ENCODE results near the gene MOK.

The MOK gene

DNA sequence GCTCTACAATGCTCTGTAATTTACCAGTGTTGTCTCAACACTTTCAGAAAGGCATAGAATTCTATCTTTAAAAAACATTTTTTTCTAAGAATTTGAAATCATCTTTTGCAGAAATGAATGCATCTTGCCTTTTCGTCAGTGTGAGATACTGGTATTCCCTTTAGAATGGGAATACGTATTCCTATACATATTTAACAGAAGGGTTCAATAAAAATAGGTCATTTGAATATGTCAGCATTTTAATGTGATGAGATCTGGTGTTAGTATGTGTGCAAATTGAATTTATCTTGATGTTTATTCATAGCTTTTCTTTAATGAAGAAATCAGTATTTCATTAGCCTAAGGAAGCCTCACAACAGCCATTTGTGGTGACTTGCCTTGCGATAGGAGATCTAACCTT lies 121.1 kb downstream of the MOK start:
- TF ChIP-seq, protein P1, sequence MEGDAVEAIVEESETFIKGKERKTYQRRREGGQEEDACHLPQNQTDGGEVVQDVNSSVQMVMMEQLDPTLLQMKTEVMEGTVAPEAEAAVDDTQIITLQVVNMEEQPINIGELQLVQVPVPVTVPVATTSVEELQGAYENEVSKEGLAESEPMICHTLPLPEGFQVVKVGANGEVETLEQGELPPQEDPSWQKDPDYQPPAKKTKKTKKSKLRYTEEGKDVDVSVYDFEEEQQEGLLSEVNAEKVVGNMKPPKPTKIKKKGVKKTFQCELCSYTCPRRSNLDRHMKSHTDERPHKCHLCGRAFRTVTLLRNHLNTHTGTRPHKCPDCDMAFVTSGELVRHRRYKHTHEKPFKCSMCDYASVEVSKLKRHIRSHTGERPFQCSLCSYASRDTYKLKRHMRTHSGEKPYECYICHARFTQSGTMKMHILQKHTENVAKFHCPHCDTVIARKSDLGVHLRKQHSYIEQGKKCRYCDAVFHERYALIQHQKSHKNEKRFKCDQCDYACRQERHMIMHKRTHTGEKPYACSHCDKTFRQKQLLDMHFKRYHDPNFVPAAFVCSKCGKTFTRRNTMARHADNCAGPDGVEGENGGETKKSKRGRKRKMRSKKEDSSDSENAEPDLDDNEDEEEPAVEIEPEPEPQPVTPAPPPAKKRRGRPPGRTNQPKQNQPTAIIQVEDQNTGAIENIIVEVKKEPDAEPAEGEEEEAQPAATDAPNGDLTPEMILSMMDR (IDR thresholded peaks at IDR 0.05; ENCODE audit: insufficient read depth, low read length, poor library complexity, severe bottlenecking): no peak
- no peak for TF ChIP-seq EZH2phosphoT487 (conservative IDR thresholded peaks at IDR 0.05; ENCODE audit: low read length)
- 0 out of 2 replicates have a peak, but pooled peaks cover 3% of the 10 kb centered on the region for H4K20me1 ChIP-seq (ENCODE audit: low read depth, low read length)
- H3F3A ChIP-seq (ENCODE audit: insufficient read depth): peaks cover 7% of the 10 kb centered on the region; the same call in 1 of the 2 replicates

DNA sequence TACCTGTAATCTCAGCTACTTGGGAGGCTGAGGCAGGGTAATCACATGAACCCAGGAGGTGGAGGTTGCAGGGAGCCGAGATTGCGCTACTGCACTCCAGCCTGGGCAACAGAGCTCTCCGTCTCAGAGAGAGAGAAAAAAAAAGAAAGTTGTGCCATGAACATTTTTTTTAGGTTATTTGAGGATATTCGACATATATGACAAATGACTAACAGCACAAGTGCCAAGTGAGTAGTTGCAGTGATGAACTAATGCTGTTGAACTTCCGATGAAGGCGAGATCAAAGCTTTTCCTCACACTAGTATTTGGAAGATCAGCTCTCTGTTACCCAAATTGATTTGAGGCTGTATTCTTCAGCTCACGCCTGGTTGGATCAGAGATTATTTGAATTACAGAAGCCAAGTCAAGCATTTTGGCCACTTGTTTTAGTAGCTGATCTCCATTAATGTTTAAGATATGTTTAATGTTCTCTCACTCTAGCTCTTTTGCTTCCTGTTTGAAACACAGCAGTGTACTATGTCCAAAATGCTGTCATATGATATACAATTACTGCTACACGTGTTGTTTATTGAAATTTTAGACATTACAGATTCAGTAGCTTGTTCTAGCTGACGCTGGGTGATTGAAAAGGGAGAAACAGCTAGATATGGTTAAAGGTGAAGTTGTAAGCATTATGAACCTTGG lies 121.9 kb downstream of the MOK start:
- H3K36me3 ChIP-seq (ENCODE audit: low read length): no peaks in the 10 kb centered on the region
- TF ChIP-seq, protein P1 (IDR thresholded peaks at IDR 0.05; ENCODE audit: insufficient read depth, low read length, poor library complexity, severe bottlenecking): no peak
- TF ChIP-seq EZH2phosphoT487 (conservative IDR thresholded peaks at IDR 0.05; ENCODE audit: low read length): no peak
- no peaks in the 10 kb centered on the region for H3K9me2 ChIP-seq (replicated peaks; ENCODE audit: insufficient read depth, low read length)
- no peak overlapping the region for H3K4me3 ChIP-seq (ENCODE audit: insufficient read depth, low read length, poor library complexity, severe bottlenecking)
- H3F3A ChIP-seq (ENCODE audit: insufficient read depth): peaks cover 7% of the 10 kb centered on the region; the same call in 1 of the 2 replicates
- no peaks in the 10 kb centered on the region for H3K27me3 ChIP-seq (ENCODE audit: low read length)
- H3K27ac ChIP-seq (ENCODE audit: low read depth, low read length): no peak overlapping the region
- peaks cover 88% of the 10 kb centered on the region for H3K79me2 ChIP-seq (ENCODE audit: insufficient read depth, low read length)
- H4K20me1 ChIP-seq (ENCODE audit: low read depth, low read length): 0 out of 2 replicates have a peak, but pooled peaks cover 3% of the 10 kb centered on the region
- no peaks in the 10 kb centered on the region for H3K9me3 ChIP-seq (ENCODE audit: insufficient read depth, low read length)
- H3K9ac ChIP-seq (ENCODE audit: low read length): no peak overlapping the region
- H3K4me2 ChIP-seq (ENCODE audit: low read depth, low read length, poor library complexity, severe bottlenecking): no peak overlapping the region
- no peak overlapping the region for H2AFZ ChIP-seq (ENCODE audit: low read depth, low read length, severe bottlenecking)

More for the DNA sequence above, 121.1 kb downstream of the MOK start:
- Histone ChIP-seq H3K27me3 (ENCODE audit: low read length) (no peaks in the 10 kb centered on the region), H3K36me3 (ENCODE audit: low read length) (no peaks in the 10 kb centered on the region), H3K4me3 (ENCODE audit: insufficient read depth, low read length, poor library complexity, severe bottlenecking) (no peak overlapping the region), H3K4me2 (ENCODE audit: low read depth, low read length, poor library complexity, severe bottlenecking) (no peak overlapping the region), H3K9ac (ENCODE audit: low read length) (no peak overlapping the region), H2AFZ (ENCODE audit: low read depth, low read length, severe bottlenecking) (no peak overlapping the region), H3K79me2 (ENCODE audit: insufficient read depth, low read length) (peaks cover 91% of the 10 kb centered on the region), H3K9me2 (replicated peaks; ENCODE audit: insufficient read depth, low read length) (no peaks in the 10 kb centered on the region), H3K9me3 (ENCODE audit: insufficient read depth, low read length) (no peaks in the 10 kb centered on the region), H3K27ac (ENCODE audit: low read depth, low read length) (no peak overlapping the region)

DNA sequence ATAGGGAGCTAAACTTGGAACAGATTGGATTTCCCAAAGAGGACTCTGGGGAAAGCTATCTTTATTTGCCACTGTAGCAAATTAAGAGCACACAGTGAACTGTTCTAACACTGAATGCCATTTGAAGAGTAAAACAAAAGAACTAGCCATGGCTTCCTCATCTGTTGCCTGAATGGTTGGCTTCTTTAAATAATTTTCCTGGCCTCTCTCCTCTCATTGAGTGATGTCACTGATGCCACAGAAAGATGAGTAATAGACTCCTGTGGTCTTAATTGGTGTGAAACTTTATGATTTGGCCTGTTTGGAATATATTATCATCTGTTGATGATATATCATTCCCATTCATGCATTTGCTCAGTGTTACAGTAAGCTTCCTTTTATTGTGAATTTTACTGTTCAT lies 122.8 kb downstream of the MOK start:
- no peaks in the 10 kb centered on the region for H3K27me3 ChIP-seq (ENCODE audit: low read length)
- H3K9ac ChIP-seq (ENCODE audit: low read length): no peak overlapping the region
- 0 out of 2 replicates have a peak, but pooled peaks cover 3% of the 10 kb centered on the region for H4K20me1 ChIP-seq (ENCODE audit: low read depth, low read length)
- H3K9me2 ChIP-seq (replicated peaks; ENCODE audit: insufficient read depth, low read length): no peaks in the 10 kb centered on the region
- H3F3A ChIP-seq (ENCODE audit: insufficient read depth): peaks cover 7% of the 10 kb centered on the region; the same call in 1 of the 2 replicates
- no peak overlapping the region for H2AFZ ChIP-seq (ENCODE audit: low read depth, low read length, severe bottlenecking)
- peaks cover 88% of the 10 kb centered on the region for H3K79me2 ChIP-seq (ENCODE audit: insufficient read depth, low read length)
- no peaks in the 10 kb centered on the region for H3K36me3 ChIP-seq (ENCODE audit: low read length)
- no peak overlapping the region for H3K4me2 ChIP-seq (ENCODE audit: low read depth, low read length, poor library complexity, severe bottlenecking)
- no peak for TF ChIP-seq EZH2phosphoT487 (conservative IDR thresholded peaks at IDR 0.05; ENCODE audit: low read length)
- TF ChIP-seq, protein P1 (IDR thresholded peaks at IDR 0.05; ENCODE audit: insufficient read depth, low read length, poor library complexity, severe bottlenecking): no peak
- no peak overlapping the region for H3K27ac ChIP-seq (ENCODE audit: low read depth, low read length)
- no peak overlapping the region for H3K4me3 ChIP-seq (ENCODE audit: insufficient read depth, low read length, poor library complexity, severe bottlenecking)
- no peaks in the 10 kb centered on the region for H3K9me3 ChIP-seq (ENCODE audit: insufficient read depth, low read length)

Data from SU-DHL-6 (cell line).